GM12875 (cell line): ENCODE results near the gene YOD1.

ENCODE experiments used
- H3K4me3 ChIP-seq: one replicate; pipeline ENCODE4 v1.5.1; 2011; ENCODE audit warnings: low read depth, low read length, control low read depth
- CTCF ChIP-seq: IDR thresholded peaks from 2 replicates; pipeline ENCODE4 v1.5.1; 2011; ENCODE audit warnings: low read depth, mild to moderate bottlenecking, control low read depth, inconsistent platforms, low read length, moderate library complexity, borderline replicate concordance; ENCODE audit not compliant: insufficient read depth

YOD1 gene

GRCh38 chr1:207036865-207037264 is 14.1 kb downstream of the YOD1 start:
- no peak overlapping the region for H3K4me3 ChIP-seq
- no peak for TF ChIP-seq CTCF

- no peak for TF ChIP-seq CTCF
- H3K4me3 ChIP-seq: no peak overlapping the region
Observed at GRCh38 chr1:207035877-207036551, 15.0 kb downstream of the YOD1 start.

GRCh38 chr1:207034998-207035397 is 16.0 kb downstream of the YOD1 start:
- no peak overlapping the region for H3K4me3 ChIP-seq
- no peak for TF ChIP-seq CTCF

GRCh38 chr1:207034208-207034607 is 16.8 kb downstream of the YOD1 start:
- no peak for TF ChIP-seq CTCF
- no peak overlapping the region for H3K4me3 ChIP-seq

GRCh38 chr1:207033302-207033701 is 17.7 kb downstream of the YOD1 start:
- no peak overlapping the region for H3K4me3 ChIP-seq
- no peak for TF ChIP-seq CTCF

GRCh38 chr1:207032528-207033017 is 18.4 kb downstream of the YOD1 start, which contains the start of gene C1orf116:
C1orf116 (minus strand) TSS chr1:207032756; CDS start chr1:207027598, 5,158 bp downstream.
- TF ChIP-seq CTCF: no peak
- H3K4me3 ChIP-seq: no peak within 1 kb of the TSS

- no peak for TF ChIP-seq CTCF
- no peak overlapping the region for H3K4me3 ChIP-seq
Observed at GRCh38 chr1:207031632-207032264, 19.3 kb downstream of the YOD1 start.
